T-helper 2 cell treated with Interferon-gamma antibody and Interleukin-4, amounts not matched to agents 5 μg/mL and 100 μg/mL, for 36 hours (primary cell): ENCODE data around the gene ZNF841.

Experiments used
- DNase-seq: peaks from one replicate; pipeline ENCODE4 v3.0.0; 2021; ENCODE audit warnings: low spot score
- H3K27ac Mint-ChIP-seq: one replicate; pipeline ENCODE4 v1.8.0; 2021; ENCODE audit warnings: mild to moderate bottlenecking, mixed read lengths
- H3K27me3 Mint-ChIP-seq: one replicate; pipeline ENCODE4 v1.8.0; 2021; ENCODE audit warnings: low read depth, mixed read lengths
- H3K36me3 Mint-ChIP-seq: one replicate; pipeline ENCODE4 v1.8.0; 2021; ENCODE audit warnings: low read depth, mixed read lengths
- H3K4me1 Mint-ChIP-seq: one replicate; pipeline ENCODE4 v1.8.0; 2021; ENCODE audit warnings: low read depth, mixed read lengths
- H3K4me3 Mint-ChIP-seq: one replicate; pipeline ENCODE4 v1.8.0; 2022; ENCODE audit warnings: mild to moderate bottlenecking, moderate library complexity, mixed read lengths
- H3K9me3 Mint-ChIP-seq: one replicate; pipeline ENCODE4 v1.8.0; 2021; ENCODE audit warnings: mixed read lengths

ZNF841 gene

GRCh38 chr19:52095172-52096014, at the start of gene ZNF841:
ZNF841 (minus strand) TSS chr19:52095765; CDS start chr19:52084801, 10,964 bp downstream.
- DNase-seq, result peak; percentile 79
- peak within 1 kb of the TSS; percentile 89 for H3K4me3 Mint-ChIP-seq
- H3K4me1 Mint-ChIP-seq, result peaks cover 15% of the 10 kb centered on the region
- H3K27me3 Mint-ChIP-seq, result no peaks in the 10 kb centered on the region
- H3K36me3 Mint-ChIP-seq, result peaks cover 50% of the 10 kb centered on the region
- peak within 1 kb of the TSS; percentile 89 for H3K27ac Mint-ChIP-seq
- peaks cover 84% of the 10 kb centered on the region for H3K9me3 Mint-ChIP-seq

GRCh38 chr19:52142001-52142595, 46.5 kb upstream of the ZNF841 start:
- H3K27ac Mint-ChIP-seq, result no peak overlapping the region
- H3K4me1 Mint-ChIP-seq, result peaks cover 19% of the 10 kb centered on the region
- H3K36me3 Mint-ChIP-seq, result peaks cover 19% of the 10 kb centered on the region
- H3K9me3 Mint-ChIP-seq, result peaks cover 48% of the 10 kb centered on the region
- no peak for DNase-seq
- no peaks in the 10 kb centered on the region for H3K27me3 Mint-ChIP-seq
- no peak overlapping the region for H3K4me3 Mint-ChIP-seq

- Mint-ChIP-seq H3K4me3 (no peak overlapping the region), H3K4me1 (peaks cover 19% of the 10 kb centered on the region), H3K27ac (no peak overlapping the region), H3K36me3 (peaks cover 26% of the 10 kb centered on the region), H3K9me3 (peaks cover 45% of the 10 kb centered on the region), H3K27me3 (no peaks in the 10 kb centered on the region)
- DNase-seq, result no peak
These were observed 45.6 kb upstream of the ZNF841 start for GRCh38 chr19:52141203-52141602.

- Mint-ChIP-seq H3K4me1 (peaks cover 19% of the 10 kb centered on the region), H3K36me3 (peaks cover 30% of the 10 kb centered on the region), H3K27ac (peak overlapping the region; percentile 91), H3K4me3 (peak overlapping the region; percentile 97), H3K27me3 (no peaks in the 10 kb centered on the region), H3K9me3 (peaks cover 49% of the 10 kb centered on the region)
- DNase-seq, result peak; percentile 92
These were observed 44.6 kb upstream of the ZNF841 start for GRCh38 chr19:52140032-52140710.

DNA sequence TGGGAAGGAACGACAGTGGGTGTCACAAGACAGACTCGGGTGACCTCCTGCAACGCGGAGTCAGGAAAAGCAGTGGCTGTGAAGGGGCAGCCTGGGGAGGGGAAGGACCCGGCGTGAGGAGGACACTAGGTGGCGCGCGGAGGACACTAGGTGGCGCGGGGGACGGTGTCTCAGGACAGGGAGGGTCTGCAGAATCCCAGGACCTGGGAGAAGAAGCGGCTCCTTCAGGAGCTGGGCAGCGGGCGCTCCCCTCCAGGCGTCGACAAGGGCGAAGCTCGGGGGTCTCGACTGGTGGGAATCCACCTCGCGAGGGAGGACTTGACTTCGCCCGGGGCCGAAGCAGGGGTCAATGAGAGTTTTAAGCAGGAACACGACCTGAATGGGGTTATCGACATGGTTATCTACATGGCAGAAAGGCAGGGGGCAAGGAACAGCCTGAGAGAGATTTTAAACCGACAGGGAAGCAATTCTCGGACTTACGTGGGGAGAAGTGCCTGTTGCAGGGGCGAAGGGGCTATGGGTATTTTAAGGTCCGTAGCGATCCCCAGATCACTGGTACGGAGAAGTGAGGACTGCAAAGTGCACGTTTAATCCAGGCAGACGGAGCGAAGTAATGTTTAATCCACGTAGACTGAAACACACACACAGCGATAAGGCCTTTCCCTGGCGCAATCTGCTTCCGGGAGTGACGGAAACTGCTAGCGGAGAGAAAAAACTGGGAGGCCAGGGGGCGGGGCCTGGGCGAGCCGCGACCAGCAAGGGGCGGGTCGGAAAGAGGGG, 43.9 kb upstream of the ZNF841 start, which contains the start of gene ZNF616:
Gene ZNF616, minus strand, starts transcription at position 687 of the 780 bp plus-strand sequence. CDS start 9,426 bp downstream, outside the sequence.
- DNase-seq, result peak; percentile 76
- H3K27ac Mint-ChIP-seq, result peak within 1 kb of the TSS; percentile 91
- peaks cover 36% of the 10 kb centered on the region for H3K36me3 Mint-ChIP-seq
- no peaks in the 10 kb centered on the region for H3K27me3 Mint-ChIP-seq
- peaks cover 19% of the 10 kb centered on the region for H3K4me1 Mint-ChIP-seq
- peak within 1 kb of the TSS; percentile 97 for H3K4me3 Mint-ChIP-seq
- H3K9me3 Mint-ChIP-seq, result peaks cover 50% of the 10 kb centered on the region

DNA sequence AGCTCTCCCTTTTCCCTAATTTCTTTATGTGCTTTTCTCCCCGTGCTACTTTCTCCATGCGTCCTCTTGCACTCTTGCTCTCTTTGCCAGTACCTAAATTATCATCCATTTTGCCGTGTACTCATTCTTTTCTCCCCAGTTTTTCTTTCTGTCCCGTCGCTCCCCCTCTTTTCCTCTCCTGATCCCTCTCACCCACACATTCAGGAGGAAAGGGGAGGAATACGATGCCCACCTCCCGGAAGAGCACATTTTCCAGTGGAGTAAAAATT, 43.4 kb upstream of the ZNF841 start:
- Mint-ChIP-seq H3K9me3 (peaks cover 54% of the 10 kb centered on the region), H3K36me3 (peaks cover 41% of the 10 kb centered on the region), H3K4me3 (peak overlapping the region; percentile 97), H3K4me1 (peaks cover 19% of the 10 kb centered on the region), H3K27me3 (no peaks in the 10 kb centered on the region), H3K27ac (peak overlapping the region; percentile 91)
- DNase-seq, result no peak

GRCh38 chr19:52138278-52138982, 42.9 kb upstream of the ZNF841 start:
- peak overlapping the region; percentile 97 for H3K4me3 Mint-ChIP-seq
- peaks cover 43% of the 10 kb centered on the region for H3K36me3 Mint-ChIP-seq
- H3K27ac Mint-ChIP-seq, result peak overlapping the region; percentile 91
- DNase-seq, result peak; percentile 5
- peaks cover 19% of the 10 kb centered on the region for H3K4me1 Mint-ChIP-seq
- H3K27me3 Mint-ChIP-seq, result no peaks in the 10 kb centered on the region
- peaks cover 57% of the 10 kb centered on the region for H3K9me3 Mint-ChIP-seq

DNA sequence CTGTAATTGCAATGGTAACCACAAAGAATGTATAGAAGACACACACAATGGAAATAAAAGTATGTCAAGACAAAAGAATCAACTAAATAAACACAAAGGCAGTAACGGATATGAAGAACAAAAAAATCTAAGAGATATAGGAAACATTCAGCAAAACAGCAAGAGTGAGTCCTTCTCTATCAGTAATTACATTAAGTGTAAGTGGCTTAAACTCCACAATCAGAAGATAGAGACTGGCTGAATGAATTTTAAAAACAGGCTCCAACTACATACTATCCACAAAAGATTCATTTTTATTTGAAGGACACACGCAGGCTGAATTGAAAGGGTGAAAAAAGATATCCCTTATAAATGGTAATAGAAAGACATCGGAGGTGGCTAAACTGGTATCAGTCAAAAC, 24.7 kb upstream of the ZNF841 start:
- Mint-ChIP-seq H3K27me3 (no peaks in the 10 kb centered on the region), H3K27ac (no peak overlapping the region), H3K4me3 (no peak overlapping the region), H3K4me1 (no peaks in the 10 kb centered on the region), H3K9me3 (peaks cover 76% of the 10 kb centered on the region), H3K36me3 (peaks cover 82% of the 10 kb centered on the region)
- no peak for DNase-seq

DNA sequence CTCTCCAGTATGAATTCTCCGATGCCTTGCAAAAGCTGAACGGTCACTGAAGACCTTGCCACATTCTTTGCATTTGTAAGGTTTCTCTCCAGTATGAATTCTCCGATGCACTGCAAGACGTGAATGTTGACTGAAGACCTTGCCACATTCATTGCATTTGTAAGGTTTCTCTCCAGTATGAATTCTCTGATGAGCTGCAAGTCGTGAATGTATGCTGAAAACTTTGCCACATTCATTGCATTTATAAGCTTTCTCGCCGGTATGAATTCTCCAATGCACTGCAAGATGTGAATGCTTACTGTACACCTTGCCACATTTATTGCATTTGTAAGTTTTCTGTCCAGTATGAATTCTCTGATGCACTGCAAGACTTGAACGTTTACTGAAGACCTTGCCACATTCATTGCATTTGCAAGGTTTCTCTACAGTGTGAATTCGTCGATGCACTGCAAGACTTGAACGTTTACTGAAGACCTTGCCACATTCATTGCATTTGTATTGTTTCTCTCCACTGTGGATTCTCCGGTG, 20.0 kb upstream of the ZNF841 start:
- no peaks in the 10 kb centered on the region for H3K27me3 Mint-ChIP-seq
- H3K9me3 Mint-ChIP-seq, result peaks cover 89% of the 10 kb centered on the region
- no peak overlapping the region for H3K4me3 Mint-ChIP-seq
- peaks cover 52% of the 10 kb centered on the region for H3K36me3 Mint-ChIP-seq
- no peak for DNase-seq
- H3K27ac Mint-ChIP-seq, result no peak overlapping the region
- H3K4me1 Mint-ChIP-seq, result no peaks in the 10 kb centered on the region

- Mint-ChIP-seq H3K9me3 (peaks cover 89% of the 10 kb centered on the region), H3K4me3 (no peak overlapping the region), H3K27ac (no peak overlapping the region), H3K4me1 (no peaks in the 10 kb centered on the region), H3K36me3 (peaks cover 44% of the 10 kb centered on the region), H3K27me3 (no peaks in the 10 kb centered on the region)
- no peak for DNase-seq
These were observed 19.1 kb upstream of the ZNF841 start for GRCh38 chr19:52114691-52115090.

DNA sequence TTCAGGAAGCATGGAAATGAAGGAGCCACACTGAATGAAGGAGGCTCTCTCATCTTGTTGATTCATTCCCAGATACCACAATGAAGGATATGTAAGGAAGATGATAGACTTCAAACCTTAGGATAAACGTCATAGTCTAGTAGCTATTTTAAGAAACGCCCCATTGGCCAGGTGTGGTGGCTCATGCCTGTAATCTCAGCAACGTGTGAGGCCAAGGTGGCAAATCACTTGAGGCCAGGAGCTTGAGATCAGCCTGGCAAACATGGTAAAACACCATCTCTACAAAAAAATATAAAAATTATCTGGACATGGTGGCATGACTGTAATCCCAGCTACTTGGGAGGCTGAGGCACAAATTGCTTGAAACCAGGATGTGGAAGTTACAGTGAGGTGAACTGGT, 17.1 kb upstream of the ZNF841 start:
- no peaks in the 10 kb centered on the region for H3K27me3 Mint-ChIP-seq
- peaks cover 85% of the 10 kb centered on the region for H3K9me3 Mint-ChIP-seq
- H3K27ac Mint-ChIP-seq, result no peak overlapping the region
- peaks cover 30% of the 10 kb centered on the region for H3K36me3 Mint-ChIP-seq
- H3K4me1 Mint-ChIP-seq, result no peaks in the 10 kb centered on the region
- DNase-seq, result no peak
- H3K4me3 Mint-ChIP-seq, result no peak overlapping the region

DNA sequence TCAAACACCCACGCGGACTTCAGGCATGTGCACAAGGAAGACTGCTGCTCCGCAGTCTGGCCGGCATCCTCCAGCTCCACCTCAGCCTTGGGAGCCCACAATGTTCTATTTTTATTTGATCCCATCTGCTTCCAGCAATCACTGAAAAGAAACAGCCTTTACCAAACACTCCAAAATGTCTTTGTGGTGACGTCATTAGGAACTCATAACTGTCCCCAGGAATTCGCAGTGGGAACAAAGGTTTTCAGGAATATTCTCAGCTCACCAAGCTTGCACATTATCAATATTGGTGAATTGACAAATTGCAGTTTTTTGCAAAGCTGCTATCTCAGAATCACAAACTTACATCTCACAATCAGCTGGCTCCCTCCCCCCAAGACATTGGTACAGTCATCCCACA, 15.2 kb upstream of the ZNF841 start:
- peaks cover 15% of the 10 kb centered on the region for H3K36me3 Mint-ChIP-seq
- H3K27me3 Mint-ChIP-seq, result no peaks in the 10 kb centered on the region
- H3K27ac Mint-ChIP-seq, result no peak overlapping the region
- peaks cover 80% of the 10 kb centered on the region for H3K9me3 Mint-ChIP-seq
- H3K4me1 Mint-ChIP-seq, result no peaks in the 10 kb centered on the region
- no peak overlapping the region for H3K4me3 Mint-ChIP-seq
- DNase-seq, result no peak

- no peaks in the 10 kb centered on the region for H3K36me3 Mint-ChIP-seq
- no peak for DNase-seq
- no peak overlapping the region for H3K27ac Mint-ChIP-seq
- H3K27me3 Mint-ChIP-seq, result no peaks in the 10 kb centered on the region
- no peaks in the 10 kb centered on the region for H3K4me1 Mint-ChIP-seq
- H3K4me3 Mint-ChIP-seq, result no peak overlapping the region
- H3K9me3 Mint-ChIP-seq, result peaks cover 44% of the 10 kb centered on the region
These were observed 7.2 kb upstream of the ZNF841 start for GRCh38 chr19:52102782-52103181.
